ENCODE results near the gene SYT7. TPM values are rescaled to one million over a fixed set of nuclear protein-coding genes. Genes with fewer than 3 reads are reported as not detected.

SYT7 gene
- total RNA-seq, 1 experiment from 2014 or later, result 25.2 TPM

GRCh38 chr11:61581931-61582330, 1.1 kb upstream of the SYT7 start:
- no peaks in the 10 kb centered on the region for H3K27me3 Mint-ChIP-seq (ENCODE audit: insufficient read depth, unreplicated experiment)
- no peak for TF ChIP-seq CTCF (IDR thresholded peaks at IDR 0.05; ENCODE audit: unreplicated experiment)
- H3K4me1 Mint-ChIP-seq (ENCODE audit: insufficient read depth, unreplicated experiment), result peaks cover 12% of the 10 kb centered on the region
- ChIA-PET CTCF (interaction anchor here (0.7 to 0.9 kb wide), 4 partner anchors 21 to 80 kb away, joined by 4 to 9 read pairs (median 5); no protein-coding TSS in a partner anchor), POLR2A (interaction anchor here (0.7 to 1.1 kb wide), 6 partner anchors 15 to 152 kb away, joined by 3 to 8 read pairs (median 4); partner anchors contain the start of genes CPSF7 and SDHAF2)
- no peak for DNase-seq (ENCODE audit: unreplicated experiment)
- no peaks in the 10 kb centered on the region for H3K36me3 Mint-ChIP-seq (ENCODE audit: insufficient read depth, unreplicated experiment)
- intact Hi-C loops (cut with micrococcal nuclease), result loop anchor here (1.0 to 5.0 kb wide), 3 partner anchors 21 to 135 kb away; no protein-coding TSS in a partner anchor
- no peaks in the 10 kb centered on the region for H3K9me3 Mint-ChIP-seq (ENCODE audit: unreplicated experiment)
- peak overlapping the region; percentile 71 for H3K4me3 Mint-ChIP-seq (ENCODE audit: unreplicated experiment)
- no peak overlapping the region for H3K27ac Mint-ChIP-seq (ENCODE audit: low read depth, unreplicated experiment)
- BruUV-seq (replicated peaks), result no TSS peak

- no peaks in the 10 kb centered on the region for H3K9me3 Mint-ChIP-seq (ENCODE audit: unreplicated experiment)
- intact Hi-C loops (cut with micrococcal nuclease), result loop anchor here (1.0 to 5.0 kb wide), 2 partner anchors 48 to 133 kb away; no protein-coding TSS in a partner anchor
- CTCF ChIA-PET, result interaction anchor here (0.6 kb wide), 2 partner anchors 34 to 64 kb away, joined by 3 read pairs; no protein-coding TSS in a partner anchor
- no peaks in the 10 kb centered on the region for H3K27me3 Mint-ChIP-seq (ENCODE audit: insufficient read depth, unreplicated experiment)
- peak; percentile 21 for TF ChIP-seq CTCF (IDR thresholded peaks at IDR 0.05; ENCODE audit: unreplicated experiment)
- peak overlapping the region; percentile 71 for H3K4me3 Mint-ChIP-seq (ENCODE audit: unreplicated experiment)
- no TSS peak for BruUV-seq (replicated peaks)
- no peak overlapping the region for H3K27ac Mint-ChIP-seq (ENCODE audit: low read depth, unreplicated experiment)
- POLR2A ChIA-PET, result interaction anchor here (0.6 kb wide), 1 partner anchor 231 kb away, joined by 4 read pairs; no protein-coding TSS in a partner anchor
- H3K36me3 Mint-ChIP-seq (ENCODE audit: insufficient read depth, unreplicated experiment), result no peaks in the 10 kb centered on the region
- no peak for DNase-seq (ENCODE audit: unreplicated experiment)
- peaks cover 12% of the 10 kb centered on the region for H3K4me1 Mint-ChIP-seq (ENCODE audit: insufficient read depth, unreplicated experiment)
Measured at GRCh38 chr11:61580271-61580888, 496 bp downstream of the SYT7 start.

GRCh38 chr11:61579676-61580270, 1.1 kb downstream of the SYT7 start:
- Mint-ChIP-seq H3K9me3 (ENCODE audit: unreplicated experiment) (no peaks in the 10 kb centered on the region), H3K27ac (ENCODE audit: low read depth, unreplicated experiment) (no peak overlapping the region), H3K36me3 (ENCODE audit: insufficient read depth, unreplicated experiment) (no peaks in the 10 kb centered on the region), H3K4me3 (ENCODE audit: unreplicated experiment) (peak overlapping the region; percentile 59), H3K4me1 (ENCODE audit: insufficient read depth, unreplicated experiment) (peaks cover 12% of the 10 kb centered on the region), H3K27me3 (ENCODE audit: insufficient read depth, unreplicated experiment) (no peaks in the 10 kb centered on the region)
- BruUV-seq (replicated peaks), result TSS peak; percentile 54
- intact Hi-C loops (cut with micrococcal nuclease), result loop anchor here (1.0 to 5.0 kb wide), 2 partner anchors 49 to 132 kb away; no protein-coding TSS in a partner anchor
- DNase-seq (ENCODE audit: unreplicated experiment), result no peak
- ChIA-PET CTCF (interaction anchor here (0.6 kb wide), 2 partner anchors 34 to 63 kb away, joined by 3 read pairs; no protein-coding TSS in a partner anchor), POLR2A (interaction anchor here (0.6 kb wide), 1 partner anchor 232 kb away, joined by 4 read pairs; no protein-coding TSS in a partner anchor)
- TF ChIP-seq CTCF (IDR thresholded peaks at IDR 0.05; ENCODE audit: unreplicated experiment), result no peak

All from MCF 10A (cell line).